ENCODE measurements around the gene OLFML3. TPM values are rescaled to one million over a fixed set of nuclear protein-coding genes. Genes with fewer than 3 reads are reported as not detected.

The OLFML3 gene
- total RNA-seq, 1 experiment from 2014 or later, result 0.52 TPM

DNA sequence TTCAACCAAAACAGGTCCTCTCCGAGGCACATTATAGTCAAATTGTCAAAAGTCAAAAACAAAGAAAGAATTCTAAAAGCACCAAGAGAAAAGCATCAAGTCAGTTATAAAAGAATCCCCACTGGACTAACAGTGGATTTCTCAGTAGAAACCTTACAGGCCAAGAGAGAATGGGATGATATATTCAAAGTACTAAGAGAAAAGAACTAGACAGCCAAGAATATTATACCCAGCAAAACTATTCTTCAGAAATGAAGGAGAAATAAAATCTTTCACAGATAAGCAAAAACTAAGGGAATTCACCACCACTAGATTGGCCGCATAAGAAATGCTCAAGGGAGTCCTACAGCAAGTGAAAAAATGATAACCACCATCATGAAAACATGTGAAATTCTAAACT, 16.1 kb downstream of the OLFML3 start:
- H3K36me3 ChIP-seq (ENCODE audit: low read depth), result no peaks in the 10 kb centered on the region
- no peak overlapping the region for H3K27ac ChIP-seq
- no peaks in the 10 kb centered on the region for H3K27me3 ChIP-seq (ENCODE audit: insufficient read depth, low read depth)
- no TSS peak for BruUV-seq (replicated peaks)
- H3K9me3 ChIP-seq (ENCODE audit: insufficient read depth, low read depth), result peaks cover 14% of the 10 kb centered on the region
- no peak overlapping the region for H3K4me3 ChIP-seq
- DNase-seq, result no peak
- intact Hi-C loops (cut with micrococcal nuclease; ENCODE audit: unreplicated experiment), result no loop called here
- TF ChIP-seq EZH2 (IDR thresholded peaks at IDR 0.05; ENCODE audit: low read depth), result no peak
- TF ChIP-seq, protein P1, sequence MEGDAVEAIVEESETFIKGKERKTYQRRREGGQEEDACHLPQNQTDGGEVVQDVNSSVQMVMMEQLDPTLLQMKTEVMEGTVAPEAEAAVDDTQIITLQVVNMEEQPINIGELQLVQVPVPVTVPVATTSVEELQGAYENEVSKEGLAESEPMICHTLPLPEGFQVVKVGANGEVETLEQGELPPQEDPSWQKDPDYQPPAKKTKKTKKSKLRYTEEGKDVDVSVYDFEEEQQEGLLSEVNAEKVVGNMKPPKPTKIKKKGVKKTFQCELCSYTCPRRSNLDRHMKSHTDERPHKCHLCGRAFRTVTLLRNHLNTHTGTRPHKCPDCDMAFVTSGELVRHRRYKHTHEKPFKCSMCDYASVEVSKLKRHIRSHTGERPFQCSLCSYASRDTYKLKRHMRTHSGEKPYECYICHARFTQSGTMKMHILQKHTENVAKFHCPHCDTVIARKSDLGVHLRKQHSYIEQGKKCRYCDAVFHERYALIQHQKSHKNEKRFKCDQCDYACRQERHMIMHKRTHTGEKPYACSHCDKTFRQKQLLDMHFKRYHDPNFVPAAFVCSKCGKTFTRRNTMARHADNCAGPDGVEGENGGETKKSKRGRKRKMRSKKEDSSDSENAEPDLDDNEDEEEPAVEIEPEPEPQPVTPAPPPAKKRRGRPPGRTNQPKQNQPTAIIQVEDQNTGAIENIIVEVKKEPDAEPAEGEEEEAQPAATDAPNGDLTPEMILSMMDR (conservative IDR thresholded peaks at IDR 0.05), result no peak
- CTCF ChIA-PET, result no interaction called here
- H2AFZ ChIP-seq, result no peak overlapping the region
- H3K9me2 ChIP-seq (ENCODE audit: insufficient read depth), result no peaks in the 10 kb centered on the region
- H3F3A ChIP-seq (ENCODE audit: insufficient read depth, low read depth), result no peaks in the 10 kb centered on the region
- H3K4me1 ChIP-seq (replicated peaks; ENCODE audit: insufficient read depth), result no peaks in the 10 kb centered on the region
- no peaks in the 10 kb centered on the region for H4K20me1 ChIP-seq (ENCODE audit: insufficient read depth)
- H3K4me2 ChIP-seq, result no peak overlapping the region
- H3K79me2 ChIP-seq (ENCODE audit: low read depth), result no peaks in the 10 kb centered on the region
- POLR2A ChIA-PET (ENCODE audit: unreplicated experiment), result no interaction called here

DNA sequence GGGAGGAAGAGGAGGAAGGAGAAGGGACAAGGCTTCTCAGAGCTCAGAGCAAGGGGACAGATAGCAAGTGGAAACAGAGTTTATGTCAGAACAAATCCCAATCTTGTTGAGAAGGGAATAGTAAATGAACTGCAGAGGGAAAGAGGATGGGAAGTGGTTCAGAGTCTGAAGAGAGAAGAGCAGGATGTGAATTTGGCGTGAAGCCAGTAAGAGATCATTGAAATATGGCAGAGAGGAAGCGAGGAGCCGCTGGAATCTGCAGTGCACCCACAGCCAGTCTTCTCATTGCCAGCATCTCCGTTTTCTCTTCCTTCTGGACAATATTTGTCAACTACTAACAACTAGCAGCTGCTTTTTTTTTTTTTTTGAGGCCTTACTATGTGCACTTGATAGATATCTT, 19.1 kb downstream of the OLFML3 start:
- TF ChIP-seq, protein P1 (conservative IDR thresholded peaks at IDR 0.05), result no peak
- no peak for TF ChIP-seq EZH2 (IDR thresholded peaks at IDR 0.05; ENCODE audit: low read depth)
- H3F3A ChIP-seq (ENCODE audit: insufficient read depth, low read depth), result no peaks in the 10 kb centered on the region
- H3K27ac ChIP-seq, result no peak overlapping the region
- H3K4me1 ChIP-seq (replicated peaks; ENCODE audit: insufficient read depth), result no peaks in the 10 kb centered on the region
- no peaks in the 10 kb centered on the region for H3K36me3 ChIP-seq (ENCODE audit: low read depth)
- H3K9me3 ChIP-seq (ENCODE audit: insufficient read depth, low read depth), result peaks cover 14% of the 10 kb centered on the region
- H3K4me3 ChIP-seq, result no peak overlapping the region
- no peaks in the 10 kb centered on the region for H3K9me2 ChIP-seq (ENCODE audit: insufficient read depth)
- H4K20me1 ChIP-seq (ENCODE audit: insufficient read depth), result no peaks in the 10 kb centered on the region
- CTCF ChIA-PET, result no interaction called here
- H2AFZ ChIP-seq, result no peak overlapping the region
- no peaks in the 10 kb centered on the region for H3K27me3 ChIP-seq (ENCODE audit: insufficient read depth, low read depth)
- intact Hi-C loops (cut with micrococcal nuclease; ENCODE audit: unreplicated experiment), result no loop called here
- no peaks in the 10 kb centered on the region for H3K79me2 ChIP-seq (ENCODE audit: low read depth)
- POLR2A ChIA-PET (ENCODE audit: unreplicated experiment), result no interaction called here
- DNase-seq, result no peak
- H3K4me2 ChIP-seq, result no peak overlapping the region
- BruUV-seq (replicated peaks), result no TSS peak

DNA sequence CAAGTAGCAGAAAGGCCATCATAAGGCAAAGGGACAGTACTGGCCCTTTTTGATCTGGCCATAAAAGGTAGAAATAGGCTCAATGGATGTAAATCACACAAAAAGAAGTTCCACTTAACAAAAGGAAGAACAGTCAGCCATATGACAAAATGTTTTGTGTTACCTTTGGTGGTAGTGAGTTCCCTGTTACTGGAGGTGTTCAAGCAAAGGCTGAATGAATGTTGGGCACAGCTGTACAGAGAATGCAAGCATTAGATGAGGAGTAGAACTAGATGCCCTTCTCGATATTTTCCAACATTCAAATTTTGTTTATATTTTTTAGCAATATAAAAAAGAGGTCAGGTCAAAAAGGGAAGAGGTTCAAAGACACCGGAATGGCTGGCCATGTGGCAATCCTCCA, 20.0 kb downstream of the OLFML3 start:
- no peak overlapping the region for H2AFZ ChIP-seq
- ChIA-PET CTCF (no interaction called here), POLR2A (ENCODE audit: unreplicated experiment) (no interaction called here)
- DNase-seq, result no peak
- H3F3A ChIP-seq (ENCODE audit: insufficient read depth, low read depth), result no peaks in the 10 kb centered on the region
- no peak overlapping the region for H3K27ac ChIP-seq
- no peaks in the 10 kb centered on the region for H3K9me2 ChIP-seq (ENCODE audit: insufficient read depth)
- BruUV-seq (replicated peaks), result no TSS peak
- no peak overlapping the region for H3K4me3 ChIP-seq
- intact Hi-C loops (cut with micrococcal nuclease; ENCODE audit: unreplicated experiment), result no loop called here
- H3K4me1 ChIP-seq (replicated peaks; ENCODE audit: insufficient read depth), result no peaks in the 10 kb centered on the region
- no peak overlapping the region for H3K4me2 ChIP-seq
- no peaks in the 10 kb centered on the region for H4K20me1 ChIP-seq (ENCODE audit: insufficient read depth)
- H3K9me3 ChIP-seq (ENCODE audit: insufficient read depth, low read depth), result peaks cover 14% of the 10 kb centered on the region
- H3K27me3 ChIP-seq (ENCODE audit: insufficient read depth, low read depth), result no peaks in the 10 kb centered on the region
- TF ChIP-seq, protein P1 (conservative IDR thresholded peaks at IDR 0.05), result no peak
- no peak for TF ChIP-seq EZH2 (IDR thresholded peaks at IDR 0.05; ENCODE audit: low read depth)
- H3K36me3 ChIP-seq (ENCODE audit: low read depth), result no peaks in the 10 kb centered on the region
- H3K79me2 ChIP-seq (ENCODE audit: low read depth), result no peaks in the 10 kb centered on the region
